HEK293 (cell line): Measurements from ENCODE around the gene CEP135.

Source experiments
- CTCF ChIA-PET: fragments of 350-600 bp; formaldehyde crosslinking; extraction: SDS; loops from one replicate; lab custom pipeline; 2021; ENCODE audit warnings: antibody characterized with exemption; lab: Yijun Ruan, JAX
- POLR2A ChIA-PET: fragments of 300-600 bp; formaldehyde crosslinking; extraction: SDS; loops from one replicate; lab custom pipeline; 2020; ENCODE audit warnings: antibody characterized with exemption, inconsistent platforms; lab: Yijun Ruan, JAX
- H3K27ac ChIP-seq: fragments of 200-500 bp; sonication (Bioruptor generic); 2 replicates; pipeline ENCODE4 v1.5.1; 2014; ENCODE audit warnings: low read depth, low read length, control low read depth, inconsistent platforms; ENCODE audit errors: extremely low read depth
- H3K36me3 ChIP-seq, 2 experiments: fragments of 200-500 bp in 1 of 2; sonication (Bioruptor generic) in 1 of 2; 1 replicate in 1 of 2; 2 replicates in 1 of 2; pipeline ENCODE4 v1.5.1; 2014 to 2017; ENCODE audit warnings: inconsistent platforms in 2 of 2, low read length in 2 of 2; ENCODE audit not compliant: control insufficient read depth in 2 of 2, insufficient read depth in 1 of 2
- H3K4me1 ChIP-seq: fragments of 200-500 bp; sonication (Bioruptor generic); 2 replicates; pipeline ENCODE4 v1.5.1; 2014; ENCODE audit warnings: mild to moderate bottlenecking, low read length, inconsistent platforms; ENCODE audit not compliant: control insufficient read depth, insufficient read depth
- H3K4me3 ChIP-seq: 2 replicates; pipeline ENCODE4 v1.5.1; 2011; ENCODE audit warnings: low read depth, mild to moderate bottlenecking, control low read depth, low read length, moderate library complexity
- H3K9me3 ChIP-seq: fragments of 200-500 bp; sonication (Bioruptor generic); 2 replicates; pipeline ENCODE4 v1.5.1; 2014; ENCODE audit warnings: low read depth, low read length, inconsistent platforms; ENCODE audit not compliant: control insufficient read depth, insufficient read depth
- CTCF ChIP-seq: fragments of 450-650 bp; formaldehyde crosslinking; IDR thresholded peaks from 2 replicates; pipeline ENCODE4 v1.5.1; 2016; ENCODE audit warnings: missing biosample characterization, missing genetic modification characterization
- KLF17 ChIP-seq: fragments of 450-650 bp; formaldehyde crosslinking; IDR thresholded peaks from 2 replicates; pipeline ENCODE4 v1.5.1; 2016; ENCODE audit warnings: missing biosample characterization, missing genetic modification characterization
- KLF9 ChIP-seq: fragments of 450-650 bp; formaldehyde crosslinking; IDR thresholded peaks from 2 replicates; pipeline ENCODE4 v1.5.1; 2016; ENCODE audit warnings: missing biosample characterization, missing genetic modification characterization, low read depth
- RBAK ChIP-seq: fragments of 450-650 bp; formaldehyde crosslinking; IDR thresholded peaks from 2 replicates; pipeline ENCODE4 v1.5.1; 2016; ENCODE audit warnings: missing biosample characterization, missing genetic modification characterization
- REST ChIP-seq: fragments of 450-650 bp; formaldehyde crosslinking; IDR thresholded peaks from 2 replicates; pipeline ENCODE4 v1.5.1; 2016; ENCODE audit warnings: missing biosample characterization, missing genetic modification characterization
- SP7 ChIP-seq: fragments of 450-650 bp; formaldehyde crosslinking; IDR thresholded peaks from 2 replicates; pipeline ENCODE4 v1.5.1; 2016; ENCODE audit warnings: missing biosample characterization, missing genetic modification characterization
- ZBTB21 ChIP-seq: fragments of 450-650 bp; formaldehyde crosslinking; IDR thresholded peaks from 2 replicates; pipeline ENCODE4 v1.5.1; 2017; ENCODE audit warnings: missing biosample characterization, missing genetic modification characterization
- ZBTB49 ChIP-seq: fragments of 450-650 bp; formaldehyde crosslinking; IDR thresholded peaks from 2 replicates; pipeline ENCODE4 v1.5.1; 2016; ENCODE audit warnings: missing biosample characterization, missing genetic modification characterization, low read depth
- ZBTB6 ChIP-seq: fragments of 450-650 bp; formaldehyde crosslinking; IDR thresholded peaks from 2 replicates; pipeline ENCODE4 v1.5.1; 2017; ENCODE audit warnings: missing biosample characterization, missing genetic modification characterization
- ZNF174 ChIP-seq: fragments of 450-650 bp; formaldehyde crosslinking; IDR thresholded peaks from 2 replicates; pipeline ENCODE4 v1.5.0; 2017; ENCODE audit warnings: missing biosample characterization, mild to moderate bottlenecking, missing genetic modification characterization
- ZNF214 ChIP-seq: fragments of 450-650 bp; formaldehyde crosslinking; IDR thresholded peaks from 2 replicates; pipeline ENCODE4 v1.5.1; 2017; ENCODE audit warnings: missing biosample characterization, mild to moderate bottlenecking, missing genetic modification characterization, borderline replicate concordance
- ZNF391 ChIP-seq: fragments of 450-650 bp; formaldehyde crosslinking; IDR thresholded peaks from 2 replicates; pipeline ENCODE4 v1.5.1; 2016; ENCODE audit warnings: low read depth, missing biosample characterization, missing genetic modification characterization, borderline replicate concordance
- ZNF416 ChIP-seq: fragments of 450-650 bp; formaldehyde crosslinking; IDR thresholded peaks from 2 replicates; pipeline ENCODE4 v1.5.1; 2016; ENCODE audit warnings: missing biosample characterization, missing genetic modification characterization
- ZNF488 ChIP-seq: fragments of 450-650 bp; formaldehyde crosslinking; IDR thresholded peaks from 2 replicates; pipeline ENCODE4 v1.5.1; 2016; ENCODE audit warnings: missing biosample characterization, missing genetic modification characterization
- ZNF501 ChIP-seq: fragments of 450-650 bp; formaldehyde crosslinking; IDR thresholded peaks from 2 replicates; pipeline ENCODE4 v1.5.1; 2016; ENCODE audit warnings: missing biosample characterization, missing genetic modification characterization
- ZNF530 ChIP-seq: fragments of 450-650 bp; formaldehyde crosslinking; IDR thresholded peaks from 2 replicates; pipeline ENCODE4 v1.5.1; 2016; ENCODE audit warnings: low read depth, missing biosample characterization, missing genetic modification characterization
- ZNF548 ChIP-seq: fragments of 450-650 bp; formaldehyde crosslinking; IDR thresholded peaks from 2 replicates; pipeline ENCODE4 v1.5.1; 2016; ENCODE audit warnings: missing biosample characterization, missing genetic modification characterization
- ZNF629 ChIP-seq: fragments of 450-650 bp; formaldehyde crosslinking; IDR thresholded peaks from 2 replicates; pipeline ENCODE4 v1.5.1; 2017; ENCODE audit warnings: missing biosample characterization, missing genetic modification characterization
- ZNF701 ChIP-seq: fragments of 450-650 bp; formaldehyde crosslinking; IDR thresholded peaks from 2 replicates; pipeline ENCODE4 v1.5.1; 2016; ENCODE audit warnings: missing biosample characterization, missing genetic modification characterization
- ZNF791 ChIP-seq: fragments of 450-650 bp; formaldehyde crosslinking; IDR thresholded peaks from 2 replicates; pipeline ENCODE4 v1.5.1; 2016; ENCODE audit warnings: missing biosample characterization, missing genetic modification characterization

The CEP135 gene

GRCh38 chr4:56055991-56056390, 107.2 kb downstream of the CEP135 start:
- Histone ChIP-seq H3K4me1 (peaks cover 7% of the 10 kb centered on the region; the same call in 1 of the 2 replicates), H3K9me3 (no peaks in the 10 kb centered on the region), H3K4me3 (no peak overlapping the region), H3K36me3 (no peaks in the 10 kb centered on the region), H3K27ac (no peak overlapping the region)
- CTCF ChIA-PET, result interaction anchor here (1.2 kb wide), 1 partner anchor 104 kb away, joined by 3 read pairs; no protein-coding TSS in a partner anchor
- TF ChIP-seq ZNF629 (tag by site-specific recombination) (no peak), ZNF501 (no peak), ZBTB6 (no peak), ZNF391 (tag by site-specific recombination) (no peak), REST (tag by site-specific recombination) (no peak), CTCF (no peak), ZNF530 (tag by site-specific recombination) (no peak), ZNF791 (no peak), ZNF416 (no peak), KLF9 (no peak), RBAK (tag by site-specific recombination) (no peak), KLF17 (tag by site-specific recombination) (no peak), ZBTB49 (tag by site-specific recombination) (no peak), ZBTB21 (tag by site-specific recombination) (no peak), SP7 (tag by site-specific recombination) (no peak), ZNF174 (tag by site-specific recombination) (no peak), ZNF701 (tag by site-specific recombination) (no peak), ZNF214 (tag by site-specific recombination) (no peak), ZNF548 (tag by site-specific recombination) (no peak), ZNF488 (tag by site-specific recombination) (no peak)
- POLR2A ChIA-PET, result no interaction called here
